Sigmoid colon (tissue), 7 donors: Measurements from ENCODE around the gene DHX8. TPM values are rescaled to one million over a fixed set of nuclear protein-coding genes. Genes with fewer than 3 reads are reported as not detected.
A peak's percentile ranks its signal among the peaks of the same experiment; 100 is the strongest.
"Not testable (repeated sequence)": the region's sequence is repeated elsewhere in the genome, so short reads cannot be mapped to it uniquely, and the experiment has no call there.

Source experiments
- DNase-seq: peaks from one replicate; pipeline ENCODE4 v3.0.0-alpha.2; 2019
- H3K27ac ChIP-seq, 4 donors: fragments of 200-600 bp; sonication (generic); one replicate each; pipeline ENCODE4 v1.5.1; 2016 to 2019; ENCODE audit warnings: mild to moderate bottlenecking in 1 of 4
- H3K27me3 ChIP-seq, 3 donors: fragments of 200-600 bp; sonication (generic); one replicate each; pipeline ENCODE4 v1.5.1; 2019; ENCODE audit warnings: mild to moderate bottlenecking in 1 of 3
- H3K36me3 ChIP-seq, 4 donors: fragments of 200-600 bp; sonication (generic); one replicate each; pipeline ENCODE4 v1.5.1; 2016 to 2019
- H3K4me1 ChIP-seq, 4 donors: fragments of 200-600 bp; sonication (generic); one replicate each; pipeline ENCODE4 v1.5.1; 2017 to 2019
- H3K4me3 ChIP-seq, 4 donors: fragments of 200-600 bp; sonication (generic); one replicate each; pipeline ENCODE4 v1.5.1; 2017 to 2019; ENCODE audit warnings: mild to moderate bottlenecking in 2 of 4, moderate library complexity in 1 of 4
- H3K9me3 ChIP-seq, 4 donors: fragments of 200-600 bp in 3 of 4; sonication (generic) in 3 of 4; one replicate each; pipeline versions ENCODE4 v1.5.1 to v1.6.1; 2013 to 2019
- CTCF ChIP-seq, 4 experiments: fragments of 450-650 bp in 3 of 4; fragments of 200-600 bp in 1 of 4; IDR thresholded peaks; one replicate each; pipeline ENCODE4 v1.5.1; 2016 to 2019; ENCODE audit warnings: antibody characterized with exemption in 4 of 4, mild to moderate bottlenecking in 3 of 4, moderate library complexity in 2 of 4
- EP300 ChIP-seq, 4 donors: sonication (generic); formaldehyde crosslinking; IDR thresholded peaks; one replicate each; pipeline ENCODE4 v1.6.1; 2017; ENCODE audit warnings: antibody characterized with exemption in 4 of 4
- POLR2A ChIP-seq, 2 donors: fragments of 450-650 bp; IDR thresholded peaks; one replicate each; pipeline ENCODE4 v1.6.1; 2016; ENCODE audit warnings: antibody characterized with exemption in 2 of 2, mild to moderate bottlenecking in 2 of 2, moderate library complexity in 2 of 2
- POLR2AphosphoS5 ChIP-seq, 4 donors: sonication (generic); formaldehyde crosslinking; IDR thresholded peaks; one replicate each; pipeline ENCODE4 v1.6.1; 2017; ENCODE audit warnings: antibody characterized with exemption in 4 of 4
- WGBS, 2 donors: extraction: QIAGEN DNeasy Blood & Tissue Kit; methylation state at CpG; one replicate each; pipeline ENCODE4 v1.1.7; 2013; 5-methylcytosine and 5-hydroxymethylcytosine counted together
- intact Hi-C: fragments of 100-400 bp; cut with DNase I; formaldehyde crosslinking; loops from one replicate; pipeline ENCODE4 v1.15.1; 2023
- polyA plus RNA-seq, 3 donors: library from polyadenylated mRNA; stranded (reverse); fragments of 200-250 nt; gene quantifications; one replicate each; pipeline ENCODE4 v1.2.3, GENCODE V29; 2013
- total RNA-seq, 4 donors: library from RNA; depleted of rRNA; stranded (reverse); fragments of >200 nt; gene quantifications; one replicate each; pipeline ENCODE4 v1.1.0, GENCODE V29; 2016
- donor health status: healthy with polysubstance abuse.
- donor health status: Bipolar disorder and iron deficiency.
- donor health status: healthy.

DHX8 gene
- total and polyA plus RNA-seq, 7 donors: 12.0 to 39.6 (median 25.7) TPM

GRCh38 chr17:43477832-43478634 is 5.7 kb upstream of the DHX8 start:
- H3K27ac ChIP-seq: no peak overlapping the region
- DNase-seq: no peak
- intact Hi-C loops: no loop called here

GRCh38 chr17:43479948-43480347 is 3.8 kb upstream of the DHX8 start:
- Histone ChIP-seq H3K27ac (no peak overlapping the region), H3K4me1 (peaks cover 0 to 15% (median 13%) of the 10 kb centered on the region in 4 donors), H3K9me3 (no peaks in the 10 kb centered on the region), H3K4me3 (no peak overlapping the region), H3K36me3 (no peaks in the 10 kb centered on the region), H3K27me3 (no peaks in the 10 kb centered on the region)
- TF ChIP-seq POLR2AphosphoS5 (IDR thresholded peaks at IDR 0.05) (no peak), EP300 (IDR thresholded peaks at IDR 0.05) (no peak), CTCF (IDR thresholded peaks at IDR 0.05) (no peak), POLR2A (IDR thresholded peaks at IDR 0.05) (no peak)
- DNase-seq: no peak
- WGBS, 2 donors: 87 to 91% methylated on average over 3 of the region's 3 CpGs
- intact Hi-C loops: loop anchor here (5.0 kb wide), 1 partner anchor 48 kb away; no protein-coding TSS in a partner anchor

More at GRCh38 chr17:43477832-43478634, 5.7 kb upstream of the DHX8 start:
- TF ChIP-seq EP300 (IDR thresholded peaks at IDR 0.05) (no peak), POLR2AphosphoS5 (IDR thresholded peaks at IDR 0.05) (no peak), CTCF (IDR thresholded peaks at IDR 0.05) (no peak), POLR2A (IDR thresholded peaks at IDR 0.05) (no peak)
- Histone ChIP-seq H3K4me3 (no peak overlapping the region), H3K4me1 (peaks cover 0 to 5% (median 2%) of the 10 kb centered on the region in 4 donors), H3K9me3 (no peaks in the 10 kb centered on the region), H3K27me3 (no peaks in the 10 kb centered on the region), H3K36me3 (no peaks in the 10 kb centered on the region)
- WGBS, 2 donors: 59 to 60% methylated on average over 9 of the region's 9 CpGs

GRCh38 chr17:43482103-43483012 is 1.4 kb upstream of the DHX8 start:
- H3K27ac ChIP-seq: peak overlapping the region; percentile 80 to 87 (median 82)

GRCh38 chr17:43490621-43491020 is 6.8 kb downstream of the DHX8 start:
- 82 to 92% methylated on average over 5 of the region's 5 CpGs for WGBS, 2 donors
- H3K27ac ChIP-seq: no peak overlapping the region
- peaks cover 0 to 15% (median 5%) of the 10 kb centered on the region in 4 donors for H3K4me1 ChIP-seq
- intact Hi-C loops: no loop called here
- H3K9me3 ChIP-seq: no peaks in the 10 kb centered on the region
- TF ChIP-seq POLR2A (IDR thresholded peaks at IDR 0.05): no peak
- no peak for TF ChIP-seq CTCF (IDR thresholded peaks at IDR 0.05)
- TF ChIP-seq EP300 (IDR thresholded peaks at IDR 0.05): no peak
- no peak for TF ChIP-seq POLR2AphosphoS5 (IDR thresholded peaks at IDR 0.05)
- no peak for DNase-seq
- H3K36me3 ChIP-seq: peaks cover 29 to 58% (median 47%) of the 10 kb centered on the region in 4 donors
- H3K27me3 ChIP-seq: no peaks in the 10 kb centered on the region
- H3K4me3 ChIP-seq: no peak overlapping the region

More at GRCh38 chr17:43482103-43483012, 1.4 kb upstream of the DHX8 start:
- TF ChIP-seq CTCF (IDR thresholded peaks at IDR 0.05): no peak
- TF ChIP-seq EP300 (IDR thresholded peaks at IDR 0.05): no peak
- TF ChIP-seq POLR2AphosphoS5 (IDR thresholded peaks at IDR 0.05): no peak
- no peak for TF ChIP-seq POLR2A (IDR thresholded peaks at IDR 0.05)
- WGBS, 2 donors: 80 to 87% methylated on average over 11 of the region's 11 CpGs
- Histone ChIP-seq H3K27me3 (no peaks in the 10 kb centered on the region), H3K4me3 (no peak overlapping the region), H3K9me3 (no peaks in the 10 kb centered on the region), H3K4me1 (peaks cover 0 to 34% (median 26%) of the 10 kb centered on the region in 4 donors), H3K36me3 (no peaks in the 10 kb centered on the region)
- no peak for DNase-seq
- intact Hi-C loops: loop anchor here (1.0 to 5.0 kb wide), 3 partner anchors 50 to 88 kb away; no protein-coding TSS in a partner anchor

GRCh38 chr17:43509440-43509839 is 25.7 kb downstream of the DHX8 start:
- H3K27me3 ChIP-seq, intact Hi-C loops, H3K4me1 ChIP-seq, H3K9me3 ChIP-seq, DNase-seq, H3K4me3 ChIP-seq, H3K27ac ChIP-seq: not testable (repeated sequence)
- peaks cover 23 to 99% (median 70%) of the 10 kb centered on the region in 4 donors for H3K36me3 ChIP-seq
- WGBS, 2 donors: 95% methylated on average over 7 of the region's 7 CpGs

- DNase-seq, H3K27me3 ChIP-seq, H3K27ac ChIP-seq, H3K9me3 ChIP-seq, H3K4me3 ChIP-seq, H3K4me1 ChIP-seq, intact Hi-C loops: not testable (repeated sequence)
- WGBS, 2 donors: 93 to 95% methylated on average over 3 of the region's 3 CpGs
- peaks cover 13 to 99% (median 57%) of the 10 kb centered on the region in 4 donors for H3K36me3 ChIP-seq
Observed at GRCh38 chr17:43511199-43511598, 27.4 kb downstream of the DHX8 start.
